ENCODE measurements around the gene BMPER.

GRCh38 chr7:33970536-33970935 lies 65.2 kb downstream of the BMPER start:
- TF ChIP-seq, protein P1, sequence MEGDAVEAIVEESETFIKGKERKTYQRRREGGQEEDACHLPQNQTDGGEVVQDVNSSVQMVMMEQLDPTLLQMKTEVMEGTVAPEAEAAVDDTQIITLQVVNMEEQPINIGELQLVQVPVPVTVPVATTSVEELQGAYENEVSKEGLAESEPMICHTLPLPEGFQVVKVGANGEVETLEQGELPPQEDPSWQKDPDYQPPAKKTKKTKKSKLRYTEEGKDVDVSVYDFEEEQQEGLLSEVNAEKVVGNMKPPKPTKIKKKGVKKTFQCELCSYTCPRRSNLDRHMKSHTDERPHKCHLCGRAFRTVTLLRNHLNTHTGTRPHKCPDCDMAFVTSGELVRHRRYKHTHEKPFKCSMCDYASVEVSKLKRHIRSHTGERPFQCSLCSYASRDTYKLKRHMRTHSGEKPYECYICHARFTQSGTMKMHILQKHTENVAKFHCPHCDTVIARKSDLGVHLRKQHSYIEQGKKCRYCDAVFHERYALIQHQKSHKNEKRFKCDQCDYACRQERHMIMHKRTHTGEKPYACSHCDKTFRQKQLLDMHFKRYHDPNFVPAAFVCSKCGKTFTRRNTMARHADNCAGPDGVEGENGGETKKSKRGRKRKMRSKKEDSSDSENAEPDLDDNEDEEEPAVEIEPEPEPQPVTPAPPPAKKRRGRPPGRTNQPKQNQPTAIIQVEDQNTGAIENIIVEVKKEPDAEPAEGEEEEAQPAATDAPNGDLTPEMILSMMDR (IDR thresholded peaks at IDR 0.05): no peak
- TF ChIP-seq POLR2A (IDR thresholded peaks at IDR 0.05): no peak

Measured in vagina (tissue), 2 donors.